Measurements from ENCODE around the gene AXDND1.

- TF ChIP-seq ZFX (IDR thresholded peaks at IDR 0.05): no peak
- TF ChIP-seq CTCF (conservative IDR thresholded peaks at IDR 0.05): no peak
Observed at GRCh38 chr1:179352236-179352635, 13.5 kb upstream of the AXDND1 start.
